Tibial artery (tissue), 4 donors: ENCODE measurements around the gene NAPB.
A peak's percentile ranks its signal among the peaks of the same experiment; 100 is the strongest.

Source experiments
- DNase-seq, 2 donors: peaks; one replicate each; pipeline ENCODE4 v3.0.0-alpha.2; 2019
- H3K27ac ChIP-seq, 2 donors: fragments of 200-600 bp; sonication (generic) in 1 of 2; 1 replicate in 1 of 2; 2 replicates in 1 of 2; pipeline ENCODE4 v1.5.1; 2018 to 2019; ENCODE audit warnings: mild to moderate bottlenecking in 1 of 2
- H3K27me3 ChIP-seq, 2 donors: fragments of 200-600 bp; sonication (generic) in 1 of 2; one replicate each; pipeline versions ENCODE4 v1.5.1 to v1.6.0; 2016 to 2019
- H3K36me3 ChIP-seq, 3 donors: fragments of 200-600 bp; sonication (generic) in 2 of 3; one replicate each; pipeline ENCODE4 v1.5.1; 2016 to 2019; ENCODE audit warnings: mild to moderate bottlenecking in 2 of 3
- H3K4me1 ChIP-seq, 4 donors: fragments of 200-600 bp; sonication (generic) in 2 of 4; 1 replicate in 3 of 4; 2 replicates in 1 of 4; pipeline ENCODE4 v1.5.1; 2016 to 2019
- H3K4me3 ChIP-seq, 2 donors: fragments of 200-600 bp; sonication (generic) in 1 of 2; 1 replicate in 1 of 2; 2 replicates in 1 of 2; pipeline ENCODE4 v1.5.1; 2018 to 2019; ENCODE audit warnings: mild to moderate bottlenecking in 2 of 2
- H3K9me3 ChIP-seq, 3 donors: fragments of 200-600 bp; sonication (generic) in 1 of 3; one replicate each; pipeline ENCODE4 v1.5.1; 2016 to 2019
- CTCF ChIP-seq, 2 experiments: fragments of 200-600 bp in 1 of 2; fragments of 450-650 bp in 1 of 2; IDR thresholded peaks; one replicate each; pipeline ENCODE4 v1.5.1; 2017 to 2019; ENCODE audit warnings: antibody characterized with exemption in 2 of 2, mild to moderate bottlenecking in 1 of 2, moderate library complexity in 1 of 2
- intact Hi-C: fragments of 100-400 bp; cut with DNase I; formaldehyde crosslinking; loops from one replicate; pipeline ENCODE4 v1.15.0; 2023; ENCODE audit warnings: low total_unique reads

Gene NAPB

DNA sequence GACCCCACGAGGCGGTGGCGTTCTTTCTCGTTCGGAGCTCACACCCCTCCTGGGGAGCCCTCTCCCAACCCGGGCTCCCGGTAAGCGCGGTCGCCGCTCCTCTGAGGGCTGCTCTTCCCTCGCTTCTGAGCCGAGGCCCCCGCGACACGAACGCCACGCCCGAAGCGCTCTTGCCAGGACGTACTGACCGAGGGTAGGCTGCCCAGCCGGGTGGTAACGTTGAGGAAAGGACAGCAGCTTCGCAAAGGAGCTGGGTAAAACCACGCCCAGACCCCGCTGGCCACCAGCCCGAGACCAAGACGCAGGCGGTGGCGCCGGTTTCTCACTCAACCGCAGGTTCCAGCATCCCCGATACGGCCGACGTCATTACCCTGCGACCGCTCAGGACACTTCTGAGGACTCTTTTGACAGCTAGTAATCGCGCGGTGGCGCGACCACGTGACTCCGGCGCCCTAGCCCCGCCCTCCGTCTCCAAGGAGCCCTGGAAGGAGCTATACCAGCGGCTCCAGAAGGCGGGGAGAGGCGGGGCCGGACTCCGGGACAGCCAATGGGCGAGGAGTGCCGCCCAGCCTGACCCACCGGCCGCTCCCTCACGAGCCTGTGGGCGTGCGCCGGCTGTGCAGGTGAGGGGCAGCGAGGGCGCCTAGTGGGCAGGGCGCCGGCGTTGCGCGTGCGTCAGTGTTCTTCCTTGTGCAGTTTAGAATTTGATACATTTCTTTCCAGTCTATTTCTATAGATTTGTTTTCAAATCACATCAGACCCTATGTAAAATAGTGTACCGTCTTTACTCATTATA is 63.3 kb downstream of the NAPB start:
- intact Hi-C loops, result loop anchor here (10.0 kb wide), 1 partner anchor 213 kb away; no protein-coding TSS in a partner anchor
- peak; percentile 13 to 15 for TF ChIP-seq CTCF (IDR thresholded peaks at IDR 0.05)

GRCh38 chr20:23356203-23356602 is 65.1 kb downstream of the NAPB start:
- peaks cover 0 to 35% (median 29%) of the 10 kb centered on the region in 4 donors for H3K4me1 ChIP-seq
- H3K9me3 ChIP-seq, result no peaks in the 10 kb centered on the region
- peak overlapping the region; percentile 86 to 98 for H3K27ac ChIP-seq
- H3K27me3 ChIP-seq, result no peaks in the 10 kb centered on the region
- TF ChIP-seq CTCF (IDR thresholded peaks at IDR 0.05), result no peak
- peaks cover 8 to 27% (median 17%) of the 10 kb centered on the region in 3 donors for H3K36me3 ChIP-seq
- intact Hi-C loops, result loop anchor here (10.0 kb wide), 1 partner anchor 211 kb away; no protein-coding TSS in a partner anchor
- no peak overlapping the region for H3K4me3 ChIP-seq
- DNase-seq, result no peak

More for the DNA sequence above, 63.3 kb downstream of the NAPB start:
- peak overlapping the region; percentile 86 to 98 for H3K27ac ChIP-seq
- H3K4me3 ChIP-seq, result peak overlapping the region; percentile 69 to 71
- no peaks in the 10 kb centered on the region for H3K27me3 ChIP-seq
- DNase-seq, result peak; percentile 100
- no peaks in the 10 kb centered on the region for H3K9me3 ChIP-seq
- H3K4me1 ChIP-seq, result peaks cover 0 to 26% (median 20%) of the 10 kb centered on the region in 4 donors
- H3K36me3 ChIP-seq, result peaks cover 8 to 27% (median 17%) of the 10 kb centered on the region in 3 donors

DNA sequence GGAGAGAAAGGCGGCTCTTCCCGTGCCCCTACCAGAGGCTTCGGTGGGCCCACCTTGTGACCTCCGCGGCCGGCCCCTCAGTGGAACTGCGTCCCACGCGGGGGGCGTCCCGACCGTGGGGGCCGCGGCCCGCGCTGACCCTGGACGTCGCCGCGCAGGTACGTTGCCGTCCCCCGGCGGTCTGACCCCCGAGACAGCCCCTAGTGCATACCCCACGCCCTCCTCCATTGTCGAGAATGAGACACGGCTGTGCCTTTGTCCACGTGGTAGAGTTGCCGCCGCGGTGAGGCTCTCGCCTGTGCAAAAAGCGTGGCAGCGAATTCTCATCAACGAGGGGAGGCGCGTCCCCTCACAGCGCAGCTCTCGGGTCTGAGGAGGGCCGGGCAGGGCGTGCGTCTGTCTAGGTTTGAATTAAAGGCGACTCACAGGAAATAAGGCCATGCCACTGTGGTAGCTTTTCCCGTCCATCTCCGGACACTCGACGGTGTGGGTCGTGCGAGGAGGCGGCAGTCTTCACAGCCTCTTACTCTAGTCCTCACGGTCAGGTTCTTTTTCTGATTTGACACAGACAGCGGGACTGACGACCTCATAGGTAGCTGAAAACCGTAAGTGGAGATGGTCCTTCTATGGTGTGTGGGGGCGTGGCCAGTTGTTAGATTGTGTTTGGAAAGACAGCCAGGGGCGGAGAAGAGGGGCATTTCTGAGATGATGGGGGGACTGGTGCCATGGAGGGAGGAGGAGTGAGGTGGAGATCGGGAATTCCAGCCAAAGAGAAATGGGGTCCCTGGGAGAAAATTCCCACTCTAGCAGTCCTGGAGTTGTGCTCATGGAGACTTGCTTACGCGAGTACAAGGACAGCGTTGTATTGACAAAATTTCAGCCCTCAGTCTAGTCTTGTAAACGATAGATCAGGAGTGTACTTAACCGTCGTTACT is 70.1 kb downstream of the NAPB start:
- H3K4me3 ChIP-seq, result peak overlapping the region; percentile 69 to 97
- intact Hi-C loops, result loop anchor here (5.0 to 10.0 kb wide), 2 partner anchors 206 to 276 kb away; no protein-coding TSS in a partner anchor

GRCh38 chr20:23350196-23350903 is 70.9 kb downstream of the NAPB start, which contains the start of gene NXT1:
Gene NXT1 (plus strand): TSS chr20:23350791. CDS start chr20:23354042, 3,251 bp downstream.
- peak; percentile 96 to 99 for DNase-seq
- Histone ChIP-seq H3K9me3 (no peaks in the 10 kb centered on the region), H3K36me3 (peaks cover 8 to 18% (median 16%) of the 10 kb centered on the region in 3 donors), H3K27ac (peak within 1 kb of the TSS; percentile 99 to 100), H3K27me3 (no peaks in the 10 kb centered on the region), H3K4me3 (peak within 1 kb of the TSS; percentile 69 to 97), H3K4me1 (peaks cover 0 to 24% (median 20%) of the 10 kb centered on the region in 4 donors)
- intact Hi-C loops, result loop anchor here (5.0 to 10.0 kb wide), 2 partner anchors 206 to 277 kb away; no protein-coding TSS in a partner anchor
- no peak for TF ChIP-seq CTCF (IDR thresholded peaks at IDR 0.05)

More for the DNA sequence above, 70.1 kb downstream of the NAPB start:
- H3K27ac ChIP-seq, result peak overlapping the region; percentile 99 to 100
- peaks cover 8 to 26% (median 17%) of the 10 kb centered on the region in 3 donors for H3K36me3 ChIP-seq
- DNase-seq, result peak; percentile 58 to 79
- no peaks in the 10 kb centered on the region for H3K27me3 ChIP-seq
- TF ChIP-seq CTCF (IDR thresholded peaks at IDR 0.05), result no peak
- peaks cover 0 to 24% (median 20%) of the 10 kb centered on the region in 4 donors for H3K4me1 ChIP-seq
- H3K9me3 ChIP-seq, result no peaks in the 10 kb centered on the region
